A673 (cell line): ENCODE results near the gene RHOF. TPM values are rescaled to one million over a fixed set of nuclear protein-coding genes. Genes with fewer than 3 reads are reported as not detected.

Source experiments
- BruUV-seq: library from RNA; stranded (reverse); fragments of 400-500 nt; replicated peaks from 2 replicates; lab custom pipeline; 2021; lab: Mats Ljungman, UMichigan
- CTCF ChIA-PET: fragments of 300-600 bp; sonication (Branson Sonifier 250); formaldehyde crosslinking; loops from one replicate; lab custom pipeline; 2022; ENCODE audit warnings: antibody characterized with exemption; lab: Charles Lee
- POLR2A ChIA-PET: fragments of 300-600 bp; sonication (Branson Sonifier 250); formaldehyde crosslinking; loops from one replicate; lab custom pipeline; 2022; ENCODE audit warnings: antibody characterized with exemption; ENCODE audit not compliant: low non-redundant PET; lab: Charles Lee
- DNase-seq: peaks from one replicate; pipeline ENCODE4 v3.0.0-alpha.2; 2015; ENCODE audit warnings: low spot score
- H3K27ac ChIP-seq: fragments of 200-600 bp; sonication (generic); 2 replicates; pipeline ENCODE4 v1.5.1; 2016; ENCODE audit warnings: mixed run types, low read depth, mild to moderate bottlenecking, mixed read lengths, antibody characterized with exemption, low read length; ENCODE audit not compliant: poor library complexity, severe bottlenecking
- H3K27me3 ChIP-seq: fragments of 200-600 bp; sonication (generic); replicated peaks from 2 replicates; pipeline ENCODE4 v1.6.1; 2017; ENCODE audit warnings: mixed run types, low read depth, mild to moderate bottlenecking, mixed read lengths, antibody characterized with exemption, low read length; ENCODE audit not compliant: insufficient read depth, poor library complexity
- H3K36me3 ChIP-seq: fragments of 200-600 bp; sonication (generic); 2 replicates; pipeline ENCODE4 v1.6.1; 2016; ENCODE audit warnings: mixed run types, mild to moderate bottlenecking, mixed read lengths, antibody characterized with exemption, low read length; ENCODE audit not compliant: insufficient read depth, poor library complexity, severe bottlenecking
- H3K4me1 ChIP-seq: fragments of 200-600 bp; sonication (generic); 2 replicates; pipeline ENCODE4 v1.6.1; 2017; ENCODE audit warnings: mixed run types, mild to moderate bottlenecking, mixed read lengths, antibody characterized with exemption, low read length; ENCODE audit not compliant: insufficient read depth, poor library complexity, severe bottlenecking
- H3K4me3 ChIP-seq: fragments of 200-600 bp; sonication (generic); 2 replicates; pipeline ENCODE4 v1.5.1; 2016; ENCODE audit warnings: low read depth, mixed run types, mild to moderate bottlenecking, mixed read lengths, low read length; ENCODE audit not compliant: poor library complexity, severe bottlenecking
- H3K9me3 ChIP-seq: fragments of 200-600 bp; sonication (generic); 2 replicates; pipeline ENCODE4 v1.6.1; 2016; ENCODE audit warnings: mixed run types, low read depth, mild to moderate bottlenecking, mixed read lengths, antibody characterized with exemption, low read length; ENCODE audit not compliant: poor library complexity, severe bottlenecking
- EZH2 ChIP-seq: fragments of 200-600 bp; sonication (generic); IDR thresholded peaks from 2 replicates; pipeline ENCODE4 v1.6.1; 2017; ENCODE audit warnings: borderline replicate concordance, low read depth, mild to moderate bottlenecking, mixed read lengths, antibody characterized with exemption, low read length; ENCODE audit not compliant: poor library complexity, severe bottlenecking
- intact Hi-C: fragments of 100-400 bp; cut with micrococcal nuclease; formaldehyde crosslinking; loops from one replicate; pipeline ENCODE4 v1.10.0; 2022; ENCODE audit not compliant: unreplicated experiment
- total RNA-seq: library from RNA; stranded (reverse); gene quantifications from 2 replicates; pipeline ENCODE4 v1.2.3, GENCODE V29; 2021
- TF ChIP-seq, protein P1 (sequence below): fragments of 300-800, 200-600 bp; sonication (generic); conservative IDR thresholded peaks from 2 replicates; pipeline ENCODE4 v1.5.1; 2017; ENCODE audit warnings: low read depth, mild to moderate bottlenecking, antibody characterized with exemption, low read length, moderate library complexity, mixed read lengths

RHOF gene
- total RNA-seq, 1 experiment from 2014 or later, result 21.1 TPM

DNA sequence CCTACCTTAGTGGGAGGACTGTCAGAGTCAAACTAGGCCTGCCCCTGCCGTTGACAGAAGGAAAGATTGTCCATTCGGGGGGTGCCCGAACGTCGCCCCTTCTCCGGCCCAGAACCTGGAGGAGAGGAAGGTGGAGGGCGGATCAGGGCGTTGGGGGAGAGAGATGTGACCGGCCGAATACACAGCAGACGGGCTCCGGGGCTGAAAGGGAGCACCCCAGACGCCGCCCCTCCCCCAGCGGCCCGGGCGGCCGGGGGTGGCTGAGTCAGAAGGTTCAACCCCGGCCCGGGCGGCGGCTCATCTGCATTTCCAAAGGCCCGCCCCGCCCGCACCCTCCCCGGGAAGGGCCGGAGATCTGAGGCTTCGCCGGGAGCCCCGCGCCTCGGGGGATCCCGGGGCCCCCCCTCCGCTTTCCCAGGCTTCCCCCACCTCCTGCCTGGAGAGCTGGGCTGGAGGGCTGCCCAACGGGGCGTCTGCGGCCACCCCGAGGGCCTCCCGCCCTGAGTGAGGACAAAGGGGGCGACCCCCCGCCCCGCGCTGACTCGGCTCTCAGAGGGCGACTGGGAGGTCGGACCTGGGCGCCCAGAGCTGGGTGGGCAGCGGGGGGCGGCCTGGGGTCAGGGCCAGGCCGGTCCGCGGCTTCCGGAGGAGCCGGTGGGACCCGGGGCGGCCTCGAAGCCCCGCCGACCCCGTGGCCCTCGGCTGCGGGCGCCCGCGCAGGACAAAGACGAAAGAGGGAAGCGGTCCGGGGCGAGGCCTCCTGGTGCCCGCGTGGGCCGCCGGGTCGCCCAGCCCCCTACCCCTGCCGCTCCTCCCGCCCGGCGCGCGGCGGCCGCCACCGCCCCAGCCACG lies 6.6 kb upstream of the RHOF start:
- TF ChIP-seq, protein P1, sequence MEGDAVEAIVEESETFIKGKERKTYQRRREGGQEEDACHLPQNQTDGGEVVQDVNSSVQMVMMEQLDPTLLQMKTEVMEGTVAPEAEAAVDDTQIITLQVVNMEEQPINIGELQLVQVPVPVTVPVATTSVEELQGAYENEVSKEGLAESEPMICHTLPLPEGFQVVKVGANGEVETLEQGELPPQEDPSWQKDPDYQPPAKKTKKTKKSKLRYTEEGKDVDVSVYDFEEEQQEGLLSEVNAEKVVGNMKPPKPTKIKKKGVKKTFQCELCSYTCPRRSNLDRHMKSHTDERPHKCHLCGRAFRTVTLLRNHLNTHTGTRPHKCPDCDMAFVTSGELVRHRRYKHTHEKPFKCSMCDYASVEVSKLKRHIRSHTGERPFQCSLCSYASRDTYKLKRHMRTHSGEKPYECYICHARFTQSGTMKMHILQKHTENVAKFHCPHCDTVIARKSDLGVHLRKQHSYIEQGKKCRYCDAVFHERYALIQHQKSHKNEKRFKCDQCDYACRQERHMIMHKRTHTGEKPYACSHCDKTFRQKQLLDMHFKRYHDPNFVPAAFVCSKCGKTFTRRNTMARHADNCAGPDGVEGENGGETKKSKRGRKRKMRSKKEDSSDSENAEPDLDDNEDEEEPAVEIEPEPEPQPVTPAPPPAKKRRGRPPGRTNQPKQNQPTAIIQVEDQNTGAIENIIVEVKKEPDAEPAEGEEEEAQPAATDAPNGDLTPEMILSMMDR, result no peak
- TF ChIP-seq EZH2, result no peak
- DNase-seq, result peak; percentile 86
- Histone ChIP-seq H3K27me3 (no peaks in the 10 kb centered on the region), H3K4me1 (peaks cover 23% of the 10 kb centered on the region), H3K4me3 (peak overlapping the region; percentile 81), H3K36me3 (peaks cover 24% of the 10 kb centered on the region), H3K27ac (peak overlapping the region; percentile 100), H3K9me3 (no peaks in the 10 kb centered on the region)
- CTCF ChIA-PET, result interaction anchor here (1.1 kb wide), 1 partner anchor 12 kb away, joined by 5 read pairs; no protein-coding TSS in a partner anchor
- BruUV-seq, result no TSS peak
- intact Hi-C loops, result no loop called here
- POLR2A ChIA-PET, result interaction anchor here (0.7 kb wide), 1 partner anchor 68 kb away, joined by 4 read pairs; no protein-coding TSS in a partner anchor

- Histone ChIP-seq H3K27ac (peak overlapping the region; percentile 100), H3K27me3 (no peaks in the 10 kb centered on the region), H3K36me3 (peaks cover 24% of the 10 kb centered on the region), H3K9me3 (no peaks in the 10 kb centered on the region), H3K4me3 (peak overlapping the region; percentile 81), H3K4me1 (peaks cover 29% of the 10 kb centered on the region)
- TF ChIP-seq, protein P1, result no peak
- TF ChIP-seq EZH2, result no peak
- BruUV-seq, result no TSS peak
- ChIA-PET POLR2A (no interaction called here), CTCF (interaction anchor here (0.6 to 1.1 kb wide), 2 partner anchors 13 to 100 kb away, joined by 3 to 5 read pairs; no protein-coding TSS in a partner anchor)
- peak; percentile 86 for DNase-seq
- intact Hi-C loops, result no loop called here
These were observed 5.8 kb upstream of the RHOF start for GRCh38 chr12:121799156-121799841.

- no peak for TF ChIP-seq EZH2
- TF ChIP-seq, protein P1, result no peak
- CTCF ChIA-PET, result interaction anchor here (0.6 to 1.1 kb wide), 4 partner anchors 13 to 100 kb away, joined by 3 to 5 read pairs (median 4); no protein-coding TSS in a partner anchor
These were observed 5.3 kb upstream of the RHOF start for GRCh38 chr12:121798787-121799155.

More at GRCh38 chr12:121798787-121799155, 5.3 kb upstream of the RHOF start:
- no TSS peak for BruUV-seq
- Histone ChIP-seq H3K4me3 (peak overlapping the region; percentile 39), H3K27ac (peak overlapping the region; percentile 58), H3K27me3 (no peaks in the 10 kb centered on the region), H3K4me1 (peaks cover 33% of the 10 kb centered on the region), H3K9me3 (no peaks in the 10 kb centered on the region), H3K36me3 (peaks cover 24% of the 10 kb centered on the region)
- POLR2A ChIA-PET, result no interaction called here
- intact Hi-C loops, result no loop called here
- no peak for DNase-seq
